ENCODE data around the gene DOCK3.
"Not testable (repeated sequence)": the region's sequence is repeated elsewhere in the genome, so short reads cannot be mapped to it uniquely, and the experiment has no call there.

The DOCK3 gene

DNA sequence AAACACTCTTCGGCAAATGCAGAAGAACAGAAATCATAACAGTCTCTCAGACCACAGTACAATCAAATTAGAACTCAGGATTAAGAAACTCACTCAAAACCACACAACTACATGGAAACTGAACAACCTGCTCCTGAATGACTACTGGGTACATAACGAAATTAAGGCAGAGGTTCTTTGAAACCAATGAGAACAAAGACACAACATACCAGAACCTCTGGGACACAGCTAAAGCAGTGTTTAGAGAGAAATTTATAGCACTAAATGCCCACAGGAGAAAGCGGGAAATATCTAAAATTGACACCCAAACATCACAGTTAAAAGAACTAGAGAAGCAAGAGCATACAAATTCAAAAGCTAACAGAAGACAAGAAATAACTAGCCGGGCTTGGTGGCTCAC, 589.4 kb downstream of the DOCK3 start:
- not testable (repeated sequence) for DNase-seq

DNA sequence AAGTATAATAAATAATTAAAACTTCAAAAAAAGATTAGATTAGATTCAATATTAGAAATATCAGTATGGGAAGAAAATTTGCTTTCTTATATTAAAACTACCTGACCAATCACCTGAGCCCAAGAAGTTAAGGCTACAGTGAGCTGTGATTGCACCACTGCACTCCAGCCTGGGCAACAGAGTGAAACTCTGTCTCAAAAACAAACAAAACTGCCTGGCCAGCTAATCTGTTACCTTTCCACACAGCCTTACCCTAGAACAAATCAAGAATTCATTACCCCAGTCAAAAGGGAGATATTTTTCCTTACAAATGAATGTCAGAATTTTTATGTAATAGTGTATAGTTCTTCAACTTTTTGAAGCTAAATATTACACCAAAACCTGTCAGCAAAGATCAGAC, 593.4 kb downstream of the DOCK3 start:
- no peak for DNase-seq

DNA sequence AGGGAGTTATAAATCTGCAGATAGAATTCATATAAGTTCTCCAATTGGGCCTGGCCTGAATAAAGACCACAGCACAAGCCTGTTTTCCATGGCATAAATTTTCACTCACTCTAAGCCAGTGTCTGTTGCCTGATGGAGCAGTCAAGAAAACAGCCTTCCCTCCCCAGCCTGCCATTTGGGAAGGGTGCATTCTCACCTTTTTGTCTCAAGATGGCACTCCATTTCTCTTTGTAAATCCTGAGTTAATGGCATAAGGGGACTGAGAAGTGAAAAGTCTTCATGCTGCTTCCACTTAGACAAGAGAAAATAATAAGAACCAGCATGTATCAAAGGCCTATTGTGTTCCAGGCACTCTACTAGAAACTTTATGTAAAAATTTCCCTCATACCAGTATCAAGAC, 594.7 kb downstream of the DOCK3 start:
- no peak for DNase-seq

DNA sequence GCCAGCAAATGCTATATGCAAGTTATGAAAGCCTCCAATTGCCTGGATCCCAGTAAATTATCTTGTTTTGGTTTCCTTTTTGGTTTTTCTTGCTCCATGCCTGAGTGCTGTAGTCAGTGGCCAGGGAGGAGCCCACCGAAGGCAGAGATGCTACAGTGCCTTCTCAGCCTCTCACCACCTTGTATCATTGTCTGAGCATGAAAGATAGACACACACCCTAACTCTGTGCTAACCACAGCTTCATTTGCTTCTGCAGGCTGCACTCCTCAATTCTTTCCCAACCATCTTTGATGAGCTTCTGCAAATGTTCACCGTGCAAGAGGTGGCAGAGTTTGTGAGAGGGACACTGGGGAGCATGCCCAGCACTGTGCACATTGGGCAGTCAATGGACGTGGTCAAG, 595.8 kb downstream of the DOCK3 start:
- no peak for DNase-seq

DNA sequence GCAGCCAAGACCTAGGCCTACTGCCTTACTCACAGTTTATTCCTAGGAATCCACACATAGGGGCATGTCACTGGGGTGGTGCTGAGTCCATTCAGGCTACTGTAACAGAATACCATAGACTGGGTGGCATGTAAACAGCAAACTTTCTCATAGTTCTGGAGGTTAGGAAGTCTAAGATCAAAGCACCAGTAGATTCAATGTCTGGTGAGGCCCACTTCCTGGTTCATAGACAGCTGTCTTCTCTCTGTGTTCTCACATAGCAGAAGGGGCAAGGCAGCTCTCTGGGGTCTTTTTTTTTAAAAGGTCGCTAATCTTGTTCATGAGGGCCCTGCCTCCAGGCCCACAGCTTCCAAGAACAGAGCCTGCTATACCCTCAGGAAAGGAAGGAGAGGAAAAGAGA, 596.4 kb downstream of the DOCK3 start:
- DNase-seq = no peak

DNA sequence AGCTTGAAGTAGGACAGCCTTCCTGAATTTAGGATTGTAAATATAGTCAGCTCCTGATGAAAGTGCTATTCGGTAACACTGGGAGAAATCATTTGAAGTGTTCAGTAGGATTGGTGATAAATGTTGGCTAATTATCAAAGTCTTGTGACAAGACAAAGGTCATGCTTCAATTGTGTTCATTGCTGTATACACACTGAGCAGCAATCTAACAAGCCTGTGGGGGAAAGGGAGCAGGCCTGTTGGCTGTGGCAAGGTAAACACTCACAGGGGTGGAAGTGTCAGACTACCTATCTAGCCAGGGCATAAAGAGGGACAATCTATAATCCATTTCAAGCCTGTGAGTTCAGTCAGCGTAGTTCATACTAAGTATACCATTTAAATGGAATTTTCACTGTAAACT, 599.3 kb downstream of the DOCK3 start:
- DNase-seq = no peak

DNA sequence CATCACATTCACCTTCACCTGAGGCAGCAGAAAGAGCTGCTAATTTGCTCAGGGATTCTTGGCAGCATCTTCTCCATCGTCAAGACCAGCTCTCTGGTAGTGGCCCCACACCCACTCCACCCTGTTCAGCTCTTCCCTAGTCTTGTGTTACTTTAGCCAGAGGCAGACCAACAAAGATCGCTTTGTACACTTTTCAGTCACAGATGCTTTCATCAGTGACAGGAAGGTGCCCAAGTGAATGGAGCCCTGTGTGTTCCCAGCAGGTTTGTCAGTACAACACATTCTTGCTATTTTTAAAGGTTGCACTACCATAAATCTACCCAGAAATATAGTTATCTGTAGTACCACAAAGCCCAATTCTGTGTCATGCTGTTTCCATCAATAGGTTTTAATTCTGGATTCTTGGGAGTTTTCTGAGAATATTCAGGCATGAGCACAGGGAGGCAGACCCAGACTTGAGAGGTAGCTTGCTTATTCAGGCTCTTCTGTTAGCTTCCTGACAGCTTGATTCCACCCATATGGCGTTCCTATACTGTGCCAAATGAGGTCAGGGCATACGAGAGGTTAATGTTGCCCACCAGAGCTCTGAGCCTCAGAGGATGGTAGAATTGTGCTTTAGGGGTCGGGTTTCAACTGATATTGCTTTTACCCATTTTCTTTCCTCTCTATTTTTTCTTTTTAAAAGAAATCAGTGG, 600.5 kb downstream of the DOCK3 start:
- DNase-seq = no peak

DNA sequence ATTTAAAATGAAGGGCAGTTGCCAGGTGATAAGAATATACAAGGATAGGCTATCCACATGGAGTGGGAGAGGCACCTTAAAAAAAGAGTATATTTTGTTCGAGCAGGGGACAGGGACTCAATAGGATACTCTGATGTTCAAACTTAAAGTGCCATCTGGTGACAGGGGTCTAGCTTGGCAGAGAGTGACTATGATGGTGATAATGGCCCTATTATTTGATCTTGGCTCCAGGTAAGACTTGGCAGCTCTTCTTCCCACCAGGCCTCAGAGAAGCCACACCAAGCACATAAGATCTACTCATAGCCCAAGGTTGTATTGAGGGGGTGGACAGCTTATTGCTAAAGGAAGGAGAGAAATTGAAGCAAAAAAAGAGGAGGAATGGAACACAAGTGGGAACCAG, 601.3 kb downstream of the DOCK3 start:
- DNase-seq = no peak

DNA sequence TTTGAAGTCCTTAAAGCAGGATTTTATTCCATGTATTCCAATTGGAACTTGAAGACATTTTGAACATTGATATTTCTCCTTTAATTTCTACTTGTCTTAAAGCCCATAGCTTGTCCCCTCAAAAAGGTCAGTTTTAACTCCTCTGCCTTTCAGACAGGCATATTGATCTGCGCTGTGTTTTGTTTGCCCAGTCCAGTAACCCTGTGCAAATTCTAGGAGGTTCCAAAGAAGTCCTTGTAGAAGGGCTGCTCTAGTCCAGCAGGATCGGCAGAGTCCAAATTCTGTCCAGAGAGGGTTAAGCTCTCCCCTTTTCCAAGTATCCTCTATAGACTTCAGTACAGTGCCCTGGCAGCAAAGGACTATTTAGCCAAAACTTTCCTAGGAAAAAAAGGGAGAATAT, 604.7 kb downstream of the DOCK3 start:
- no peak for DNase-seq

DNA sequence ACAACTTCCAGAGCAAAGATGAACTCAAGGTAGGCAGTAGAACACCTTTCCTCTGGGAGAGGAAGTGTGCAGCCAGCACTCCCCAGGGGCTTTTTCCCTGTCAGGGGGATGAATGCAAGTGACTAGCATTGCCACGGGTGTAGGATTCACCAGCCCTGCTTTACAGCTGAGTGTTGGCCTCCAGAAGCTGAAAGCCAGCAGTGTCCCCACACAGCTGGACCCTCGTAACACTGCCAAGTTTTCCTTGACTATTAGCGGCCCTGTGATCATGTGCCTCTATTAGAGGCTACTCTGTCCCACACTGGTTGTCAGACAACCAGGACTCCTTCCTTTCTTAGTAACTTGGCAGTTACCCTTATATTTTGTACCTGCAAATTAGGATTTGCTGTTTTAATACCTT, 605.4 kb downstream of the DOCK3 start:
- DNase-seq = no peak

DNA sequence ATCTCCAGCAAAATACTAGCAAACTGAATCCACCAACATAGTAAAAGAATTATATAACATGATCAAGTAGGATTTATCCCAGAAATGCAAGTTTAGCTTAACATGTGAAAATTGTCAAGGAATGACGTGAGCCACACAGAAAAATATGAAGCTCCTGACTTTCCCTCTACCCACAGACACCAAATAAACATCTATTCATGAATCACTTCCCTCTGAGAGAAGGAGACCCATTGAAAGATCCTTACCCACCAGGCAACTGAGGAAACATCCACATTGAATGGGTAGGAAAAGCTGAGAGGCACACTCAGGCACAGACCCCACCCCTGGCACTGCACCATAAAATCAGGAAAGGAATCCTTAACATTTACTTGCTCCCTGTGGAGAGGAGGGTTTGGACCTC, 608.2 kb downstream of the DOCK3 start:
- no peak for DNase-seq

DNA sequence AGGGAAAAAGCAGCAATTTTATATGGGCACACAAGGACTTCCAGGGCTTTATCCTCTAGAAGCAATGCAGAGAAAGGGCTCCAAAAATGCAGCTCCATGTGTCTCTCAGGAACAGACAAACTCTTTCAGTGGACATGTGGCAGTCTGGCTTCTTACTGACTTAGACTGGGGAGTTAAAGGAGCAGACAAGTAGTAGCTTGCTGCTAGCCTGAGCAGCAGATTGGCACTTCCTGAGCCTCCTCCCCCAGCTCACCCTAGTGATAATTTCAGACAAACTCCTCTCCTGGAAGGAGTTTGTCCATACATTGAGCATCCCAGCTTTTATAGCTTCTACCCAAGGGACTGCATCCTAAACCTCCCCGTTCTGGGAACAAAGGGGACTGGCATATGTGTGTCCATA, 608.7 kb downstream of the DOCK3 start:
- DNase-seq = no peak

DNA sequence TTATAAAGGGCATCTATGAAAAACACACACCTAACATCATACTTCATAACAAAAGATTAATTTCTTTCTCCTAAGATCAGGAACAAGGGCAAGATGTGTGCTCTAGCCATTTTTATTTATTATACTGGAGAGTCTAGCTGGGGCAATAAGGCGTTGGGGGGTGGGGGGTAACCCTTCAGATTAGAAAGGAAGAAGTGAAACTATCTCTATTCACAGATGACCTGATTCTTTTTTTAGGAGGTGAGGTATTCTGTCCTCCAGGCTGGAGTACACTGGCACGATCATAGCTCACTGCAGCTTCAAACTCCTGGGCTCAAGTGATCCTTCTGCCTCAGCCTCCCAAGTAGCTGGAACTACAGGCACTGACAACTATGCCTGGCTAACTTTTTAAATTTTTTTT, 620.9 kb downstream of the DOCK3 start:
- DNase-seq = no peak

DNA sequence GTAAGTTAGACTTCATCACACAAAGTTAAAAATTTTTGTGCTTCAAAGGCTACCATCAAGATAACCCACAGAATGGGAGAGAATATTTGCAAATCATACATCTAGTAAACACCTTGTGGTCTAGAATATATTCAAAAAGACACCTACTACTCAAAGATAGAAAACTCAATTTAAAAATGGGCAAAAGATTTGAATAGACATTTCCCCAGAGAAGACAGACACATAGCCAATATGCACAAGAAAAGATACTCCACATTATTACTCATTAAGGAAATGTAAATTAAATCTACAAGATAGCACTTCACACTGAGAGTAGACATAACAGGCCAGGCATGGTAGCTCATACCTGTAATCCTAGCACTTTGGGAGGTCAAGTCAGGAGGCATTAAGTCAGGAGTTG, 622.6 kb downstream of the DOCK3 start:
- DNase-seq = no peak

DNA sequence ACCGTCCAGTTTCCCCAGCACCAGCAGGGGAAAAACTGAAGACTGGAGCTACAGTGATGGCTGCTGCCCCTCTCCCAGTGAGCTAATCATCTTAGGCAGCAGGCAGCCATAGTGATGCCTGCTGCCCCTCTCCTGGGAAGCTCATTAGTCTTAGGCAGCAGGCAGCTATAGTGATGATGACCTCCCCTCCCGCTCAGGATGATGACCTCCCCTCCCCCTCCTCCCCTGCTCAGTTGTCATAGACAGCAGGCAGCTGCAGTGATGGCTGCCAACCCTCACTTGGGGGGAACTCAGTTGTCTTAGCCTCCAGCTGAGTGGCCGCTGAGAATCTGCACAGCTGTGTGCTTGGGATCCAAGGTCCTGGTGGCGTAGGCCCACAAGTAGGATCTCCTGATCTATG, 629.5 kb downstream of the DOCK3 start:
- DNase-seq = no peak

DNA sequence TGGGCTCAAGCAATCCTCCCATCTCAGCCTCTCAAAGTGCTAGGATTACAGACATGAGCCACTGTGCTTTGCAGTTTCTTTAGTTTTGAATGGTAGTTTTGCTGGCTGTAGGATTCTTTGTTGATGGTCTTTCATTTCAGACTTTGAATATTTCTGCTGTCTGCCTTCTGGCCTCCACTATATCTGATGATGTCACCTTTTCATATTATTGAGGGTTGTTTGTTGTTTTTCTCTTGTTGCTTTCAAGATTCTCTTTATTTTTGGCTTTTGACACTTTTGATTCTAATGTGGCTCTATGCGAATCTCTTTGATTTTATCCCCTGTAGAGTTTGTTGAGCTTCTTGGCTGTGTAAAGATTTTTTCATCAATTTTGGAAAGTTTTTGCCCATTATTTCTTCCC, 631.4 kb downstream of the DOCK3 start:
- no peak for DNase-seq

DNA sequence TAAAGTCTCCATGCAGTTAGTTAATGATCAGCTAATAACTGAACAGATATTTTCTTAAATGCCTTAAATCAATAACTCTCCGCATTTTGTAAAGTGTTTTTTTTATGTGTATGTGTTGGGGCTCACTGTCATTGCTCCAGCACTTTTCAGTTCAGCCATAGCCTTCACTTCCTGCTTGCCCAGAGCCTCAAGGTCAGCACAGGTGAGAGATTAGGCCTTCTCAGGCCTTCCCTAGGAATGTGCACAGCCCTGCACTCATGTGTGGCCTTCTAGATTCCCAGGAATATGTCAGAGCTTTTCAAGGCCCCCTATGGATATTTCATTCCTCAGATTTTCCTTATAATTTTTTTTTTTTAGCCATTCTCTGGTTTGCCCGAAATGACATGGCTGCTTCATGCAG, 632.7 kb downstream of the DOCK3 start:
- DNase-seq = no peak

DNA sequence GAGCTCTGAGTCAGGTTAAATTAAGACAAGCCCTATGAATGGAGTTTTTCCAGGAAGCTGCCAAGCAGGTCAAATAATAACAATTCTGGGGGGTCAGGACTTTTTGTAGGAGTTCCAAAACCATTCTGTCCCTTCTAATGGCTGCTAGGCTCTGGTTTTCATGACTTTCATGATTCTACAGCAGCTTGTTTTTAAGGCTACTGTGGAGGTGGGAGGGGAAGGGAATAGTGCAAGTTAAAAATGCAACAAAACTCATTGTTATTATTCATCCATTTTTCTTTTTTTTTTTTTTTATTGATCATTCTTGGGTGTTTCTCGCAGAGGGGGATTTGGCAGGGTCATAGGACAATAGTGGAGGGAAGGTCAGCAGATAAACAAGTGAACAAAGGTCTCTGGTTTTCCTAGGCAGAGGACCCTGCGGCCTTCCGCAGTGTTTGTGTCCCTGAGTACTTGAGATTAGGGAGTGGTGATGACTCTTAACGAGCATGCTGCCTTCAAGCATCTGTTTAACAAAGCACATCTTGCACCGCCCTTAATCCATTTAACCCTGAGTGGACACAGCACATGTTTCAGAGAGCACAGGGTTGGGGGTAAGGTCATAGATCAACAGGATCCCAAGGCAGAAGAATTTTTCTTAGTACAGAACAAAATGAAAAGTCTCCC, 633.3 kb downstream of the DOCK3 start:
- DNase-seq = not testable (repeated sequence)

DNA sequence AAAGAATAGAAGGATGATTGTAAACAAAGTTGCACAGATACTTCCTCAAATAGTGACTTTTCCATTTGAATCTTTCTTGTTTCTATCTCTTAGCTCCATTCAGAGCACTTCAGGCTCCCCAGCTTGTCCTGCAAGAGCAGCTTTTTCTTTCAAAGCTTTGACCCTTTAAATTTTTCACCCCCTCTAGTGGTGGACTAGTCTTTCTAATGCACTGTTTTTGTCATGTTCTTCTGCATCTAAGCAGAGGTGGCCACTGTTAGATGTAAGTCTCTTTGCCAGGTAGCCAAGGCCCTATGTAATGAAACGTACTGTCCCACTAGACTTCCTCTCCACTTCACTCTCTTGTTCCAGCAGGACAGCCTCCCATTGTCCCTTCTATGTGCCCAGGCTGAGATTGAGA, 636.3 kb downstream of the DOCK3 start:
- DNase-seq = peak; percentile 34

DNA sequence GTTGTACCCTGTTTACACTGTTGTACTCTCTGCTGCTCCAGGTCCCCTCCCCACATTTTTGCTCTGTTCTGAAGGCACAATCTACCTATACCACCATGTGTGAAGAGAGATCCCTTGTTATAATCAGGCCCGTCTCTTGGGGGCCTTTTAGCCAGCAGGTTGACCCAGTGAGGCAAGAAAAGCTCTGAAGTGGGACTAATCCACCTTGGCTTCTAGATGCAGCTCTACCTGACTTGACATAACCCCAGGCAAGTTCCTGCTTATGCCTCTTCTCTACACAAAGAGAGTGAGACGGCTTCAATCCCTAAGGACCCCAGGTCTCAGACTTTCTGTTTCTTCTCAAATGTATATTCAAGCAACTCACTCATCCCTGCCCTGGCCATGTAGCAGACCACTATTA, 653.5 kb downstream of the DOCK3 start:
- DNase-seq = no peak

DNA sequence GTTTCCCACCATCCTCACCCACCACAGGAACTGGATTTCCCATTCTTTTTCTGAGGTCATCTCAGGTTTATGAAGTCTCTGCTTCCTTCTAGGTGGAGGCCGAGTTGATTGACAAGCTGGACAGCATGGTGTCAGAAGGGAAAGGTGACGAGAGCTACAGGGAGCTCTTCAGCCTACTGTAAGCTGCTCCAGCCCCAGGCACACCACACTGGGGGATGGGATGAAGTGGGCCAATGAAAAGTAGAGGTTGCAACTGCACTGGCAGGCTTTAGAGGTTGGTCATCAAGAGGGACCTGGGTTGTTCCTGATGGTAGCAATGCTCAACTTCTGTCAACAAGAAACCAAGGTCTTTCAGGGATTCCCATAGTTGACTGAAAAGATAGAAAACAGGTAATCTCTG, 655.3 kb downstream of the DOCK3 start:
- DNase-seq = no peak

DNA sequence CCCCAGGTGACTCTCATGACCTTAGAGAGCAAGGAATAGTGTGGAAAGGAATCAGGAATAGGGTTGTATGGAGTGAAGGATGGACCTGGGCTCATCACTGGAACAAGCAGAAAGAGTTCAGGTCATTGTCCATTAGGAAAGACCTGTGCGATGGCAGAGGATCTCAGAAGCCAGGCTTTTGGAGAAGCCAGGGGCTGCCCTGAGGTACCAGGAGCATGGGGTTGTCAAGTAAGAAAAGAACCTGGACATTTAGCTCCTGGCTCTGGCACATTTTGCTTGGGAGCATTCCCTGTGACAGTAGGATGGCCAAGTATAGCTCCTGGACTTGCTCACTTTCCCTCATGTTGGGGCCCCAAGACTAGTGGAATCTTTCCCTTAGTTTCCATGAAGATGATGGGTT, 657.4 kb downstream of the DOCK3 start:
- no peak for DNase-seq

DNA sequence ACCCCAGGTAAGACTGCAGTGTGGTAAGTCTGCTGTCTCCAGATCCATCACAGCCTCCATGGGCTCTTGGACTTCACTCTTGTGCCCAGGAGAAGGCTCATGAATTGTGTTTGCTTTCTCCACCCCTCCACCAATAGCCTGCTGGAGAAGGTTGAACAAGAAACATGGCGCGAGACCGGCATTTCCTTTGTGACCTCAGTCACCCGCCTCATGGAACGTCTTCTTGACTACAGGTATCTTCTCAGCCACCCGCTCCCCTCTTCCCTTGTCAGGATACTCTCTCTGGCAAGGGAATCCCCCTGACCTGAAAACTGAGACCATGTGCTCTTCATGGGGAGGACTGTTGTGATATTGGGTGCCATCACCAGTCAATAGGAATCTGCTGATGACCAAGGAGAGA, 658.3 kb downstream of the DOCK3 start:
- DNase-seq = no peak

DNA sequence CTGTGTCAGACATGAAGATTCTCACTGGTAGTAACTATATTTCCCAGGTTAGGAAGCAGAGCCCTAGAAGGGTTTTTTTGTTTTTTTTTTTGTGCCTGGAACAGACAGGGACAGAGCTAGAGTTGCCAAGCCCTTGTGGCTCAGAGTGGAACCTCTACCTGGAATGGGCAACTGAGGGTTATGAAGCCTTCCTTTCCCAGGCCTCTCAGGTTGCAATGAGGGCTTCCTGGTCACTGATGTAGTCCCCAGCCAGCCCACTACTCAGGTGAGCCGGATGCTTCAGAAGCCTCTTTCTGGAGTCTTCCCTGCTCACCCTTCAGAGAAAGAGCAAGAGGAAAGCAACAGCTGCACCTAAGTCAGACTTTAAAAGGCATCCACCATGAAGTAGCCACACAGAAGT, 661.5 kb downstream of the DOCK3 start:
- DNase-seq = no peak

DNA sequence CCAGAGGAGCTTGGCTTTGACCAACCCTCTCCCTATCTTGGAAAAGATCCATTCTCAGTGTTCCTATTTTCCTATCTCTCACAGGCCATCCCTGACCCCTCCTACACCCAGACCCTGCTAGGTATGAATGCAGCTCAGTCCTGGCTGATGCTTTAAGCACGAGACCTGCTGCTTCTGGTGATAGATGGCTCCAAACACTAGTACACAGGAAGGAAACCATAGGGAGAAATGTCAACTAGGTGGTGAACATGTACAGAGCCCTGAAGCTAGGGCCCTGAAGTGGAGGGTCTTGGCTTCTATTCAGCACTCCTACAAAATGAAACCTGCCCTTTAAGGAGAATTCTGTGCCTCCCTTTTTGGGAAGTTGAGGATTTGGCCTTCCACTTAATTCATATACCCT, 662.9 kb downstream of the DOCK3 start:
- no peak for DNase-seq

All from hematopoietic multipotent progenitor cell treated with erythropoietin and hydrocortisone succinate and interleukin-3 and kit ligand, for 8 days (in vitro differentiated cells).